RPMI8226 (cell line): ENCODE results near the gene NUP214.
"Not testable (repeated sequence)": the region's sequence is repeated elsewhere in the genome, so short reads cannot be mapped to it uniquely, and the experiment has no call there.

ENCODE experiments used
- DNase-seq: peaks from one replicate; pipeline ENCODE4 v3.0.0-alpha.2; 2015

The NUP214 gene

DNA sequence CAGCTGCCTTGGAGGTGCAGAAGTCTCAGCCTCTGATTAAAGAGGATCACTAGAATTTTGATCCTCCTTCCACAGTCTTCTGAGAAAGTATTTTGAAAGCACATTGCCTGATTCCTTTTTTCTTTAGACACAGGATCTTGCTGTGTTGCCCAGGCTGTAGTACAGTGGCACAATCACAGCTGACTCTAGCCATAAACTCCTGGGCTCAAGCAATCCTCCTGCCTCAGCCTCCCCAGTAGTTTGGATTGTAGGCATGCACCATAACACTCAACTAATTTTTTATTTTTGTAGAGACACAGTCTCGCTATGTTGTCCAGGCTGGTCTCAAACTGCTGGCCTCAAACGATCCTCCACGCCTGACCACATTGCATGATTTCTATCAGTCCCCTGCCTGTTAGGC is 76.5 kb downstream of the NUP214 start:
- DNase-seq = no peak

GRCh38 chr9:131203431-131204218 is 78.2 kb downstream of the NUP214 start:
- DNase-seq = no peak

DNA sequence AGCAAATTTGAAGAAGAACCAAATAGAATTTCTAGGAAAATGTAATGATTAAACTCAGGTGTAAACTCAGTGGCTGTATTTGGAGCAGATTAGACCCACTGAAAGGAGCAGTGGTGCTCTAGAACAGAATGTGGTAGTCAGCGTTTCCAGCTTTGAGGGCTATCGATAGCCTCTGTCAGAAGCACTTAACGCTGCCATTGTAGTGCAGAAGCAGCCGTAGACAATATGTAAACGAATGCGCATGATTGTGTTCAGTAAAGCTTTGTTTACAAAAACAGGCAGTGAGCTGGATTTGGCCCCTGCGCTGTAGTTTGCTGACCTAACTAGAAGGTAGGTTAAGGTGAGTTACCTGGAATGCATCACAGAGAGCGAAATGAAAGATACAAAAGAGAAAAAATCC is 78.9 kb downstream of the NUP214 start:
- no peak for DNase-seq

DNA sequence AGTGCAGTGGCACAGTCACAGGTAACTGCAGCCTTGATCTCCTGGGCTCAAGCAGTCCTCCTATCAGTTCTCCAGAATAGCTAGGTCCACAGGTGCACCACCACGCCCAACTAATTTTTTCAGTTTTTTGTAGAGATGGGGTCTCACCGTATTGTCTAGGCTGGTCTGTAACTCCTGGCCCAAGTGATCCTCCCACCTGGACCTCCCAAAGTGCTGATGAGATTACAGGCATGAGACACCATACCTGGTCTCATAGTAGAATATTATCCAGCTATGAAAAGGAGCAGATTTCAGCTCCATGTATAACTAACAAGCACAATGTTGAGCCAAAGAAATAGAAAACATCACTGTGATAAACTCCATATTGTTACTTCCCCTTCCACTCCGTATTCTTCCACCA is 81.1 kb downstream of the NUP214 start:
- no peak for DNase-seq

- DNase-seq = not testable (repeated sequence)
Measured at GRCh38 chr9:131211920-131212319, 86.5 kb downstream of the NUP214 start.

DNA sequence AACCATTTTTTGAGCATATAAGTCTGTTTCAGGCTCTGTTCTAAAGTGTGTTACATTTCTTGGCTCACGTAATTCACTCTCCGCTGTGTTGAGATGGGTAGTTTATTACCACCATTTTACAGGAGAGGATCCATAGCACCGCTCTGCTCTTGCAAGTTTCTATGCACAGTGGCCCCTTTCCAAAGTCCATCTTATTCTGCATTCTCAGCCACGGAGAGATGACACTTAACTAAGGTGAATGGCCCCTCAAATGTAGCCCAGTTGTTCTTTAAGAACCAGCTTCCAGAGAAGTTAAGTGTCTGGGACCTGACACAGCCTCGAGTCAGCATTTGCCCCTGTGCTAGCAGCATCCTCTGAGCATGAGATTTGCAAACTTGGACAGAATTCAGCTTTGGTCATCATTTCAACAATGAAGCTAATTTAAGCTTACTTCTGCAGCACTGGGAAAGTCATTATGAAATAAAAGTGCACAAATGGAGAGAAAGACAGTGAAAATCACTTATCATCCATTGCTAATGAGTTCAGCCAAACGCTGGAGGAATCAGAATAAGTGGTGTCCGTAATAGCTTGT is 89.0 kb downstream of the NUP214 start:
- DNase-seq = no peak

DNA sequence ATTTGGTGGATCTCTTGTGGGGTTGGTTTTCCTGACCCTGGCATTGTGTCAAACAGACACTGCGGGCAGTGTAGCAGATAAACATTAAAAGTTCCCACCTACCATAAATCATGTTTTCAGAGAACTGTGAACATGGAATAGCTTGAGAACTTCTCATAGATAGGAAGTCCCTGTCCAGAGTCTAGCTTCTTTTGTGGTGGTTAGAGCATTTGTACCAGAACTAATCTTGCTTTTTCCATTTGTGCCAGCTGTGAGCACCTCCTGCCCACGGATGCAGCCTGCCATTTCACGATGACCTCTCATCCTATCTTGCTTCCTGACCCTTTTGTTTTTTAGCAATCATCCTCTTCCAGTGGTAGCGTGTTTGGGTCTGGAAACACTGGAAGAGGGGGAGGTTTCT is 89.5 kb downstream of the NUP214 start:
- no peak for DNase-seq

DNA sequence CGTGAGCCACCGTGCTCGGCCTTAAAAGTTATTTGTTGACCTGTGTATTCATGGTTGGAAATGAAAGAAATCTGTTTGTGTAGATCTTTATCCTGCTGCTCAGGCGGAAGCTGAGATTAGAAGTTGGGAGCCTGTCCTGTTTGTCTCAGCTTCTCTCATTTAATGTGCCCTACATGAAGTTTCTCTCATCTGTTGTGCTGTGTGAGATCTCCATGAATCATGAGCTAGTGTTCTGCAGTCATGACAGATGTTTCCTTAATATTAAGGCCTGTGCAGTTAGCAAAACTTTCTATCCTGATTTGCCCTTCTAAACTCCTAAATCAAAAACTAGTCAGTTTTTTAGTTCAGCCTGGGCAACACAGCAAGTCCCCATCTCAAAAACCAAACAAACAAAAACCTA is 91.4 kb downstream of the NUP214 start:
- no peak for DNase-seq

DNA sequence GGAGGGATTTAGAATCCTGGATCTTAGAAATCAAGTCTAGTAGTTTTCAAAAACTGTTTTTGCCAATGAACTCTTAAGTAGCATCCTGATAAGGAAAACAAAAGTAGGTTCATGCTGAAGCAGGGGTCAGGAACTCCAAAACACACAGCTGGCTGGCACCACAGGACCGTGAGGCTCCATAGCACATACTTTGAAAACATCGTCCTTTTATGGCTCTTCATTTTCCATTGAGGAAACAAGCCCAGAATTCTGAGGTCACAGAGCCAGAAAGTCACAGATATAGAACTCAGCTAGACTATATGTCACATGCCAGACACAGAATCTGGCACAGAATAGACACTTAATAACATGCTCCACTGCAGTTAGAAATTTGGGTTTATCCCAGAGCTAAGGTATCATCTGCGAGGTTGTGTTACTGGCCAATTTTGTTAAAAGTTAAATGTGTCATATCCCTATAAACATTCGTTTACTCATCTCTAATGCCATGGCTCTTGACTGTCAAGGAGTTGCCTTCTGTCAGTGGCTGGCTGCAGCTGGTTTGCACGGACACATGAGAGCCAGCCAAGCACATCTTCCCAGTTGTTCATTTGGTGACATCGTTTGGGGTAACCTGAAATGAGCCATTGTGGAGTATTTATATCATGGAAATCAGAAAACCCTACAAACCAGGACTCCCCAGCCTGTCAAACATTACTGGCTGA is 92.1 kb downstream of the NUP214 start:
- DNase-seq = no peak

- DNase-seq = no peak
Measured at GRCh38 chr9:131218370-131218769, 93.0 kb downstream of the NUP214 start.

- no peak for DNase-seq
Measured at GRCh38 chr9:131220485-131220884, 95.1 kb downstream of the NUP214 start.

GRCh38 chr9:131222460-131222859 is 97.1 kb downstream of the NUP214 start:
- no peak for DNase-seq

GRCh38 chr9:131226226-131226625 is 100.8 kb downstream of the NUP214 start:
- no peak for DNase-seq

- no peak for DNase-seq
Measured at GRCh38 chr9:131227112-131227958, 101.9 kb downstream of the NUP214 start.

GRCh38 chr9:131227959-131228460 is 102.6 kb downstream of the NUP214 start:
- DNase-seq = no peak

- DNase-seq = no peak
Measured at GRCh38 chr9:131228988-131229387, 103.6 kb downstream of the NUP214 start.

DNA sequence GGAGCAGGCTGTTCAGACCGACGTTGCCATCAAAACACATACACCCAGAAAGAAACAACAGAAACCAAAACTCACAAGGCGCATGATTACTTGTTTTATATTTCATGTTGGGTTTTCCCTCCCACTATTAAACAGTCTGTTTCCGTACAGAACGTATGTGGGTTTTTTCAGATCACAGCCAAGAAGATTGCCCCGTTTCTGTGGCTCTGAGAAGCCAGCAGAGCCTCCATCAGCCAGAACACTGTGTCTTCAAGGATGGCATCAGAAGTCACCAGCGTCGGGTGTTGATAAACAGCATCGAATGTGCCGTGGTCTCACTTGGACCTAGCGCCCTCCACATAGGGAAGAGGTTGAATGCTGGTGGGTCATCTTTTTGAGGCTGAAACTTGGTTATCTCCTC is 108.2 kb downstream of the NUP214 start:
- no peak for DNase-seq

- DNase-seq = no peak
Measured at GRCh38 chr9:131233995-131234394, 108.6 kb downstream of the NUP214 start.

- DNase-seq = no peak
Measured at GRCh38 chr9:131234799-131235479, 109.6 kb downstream of the NUP214 start.

DNA sequence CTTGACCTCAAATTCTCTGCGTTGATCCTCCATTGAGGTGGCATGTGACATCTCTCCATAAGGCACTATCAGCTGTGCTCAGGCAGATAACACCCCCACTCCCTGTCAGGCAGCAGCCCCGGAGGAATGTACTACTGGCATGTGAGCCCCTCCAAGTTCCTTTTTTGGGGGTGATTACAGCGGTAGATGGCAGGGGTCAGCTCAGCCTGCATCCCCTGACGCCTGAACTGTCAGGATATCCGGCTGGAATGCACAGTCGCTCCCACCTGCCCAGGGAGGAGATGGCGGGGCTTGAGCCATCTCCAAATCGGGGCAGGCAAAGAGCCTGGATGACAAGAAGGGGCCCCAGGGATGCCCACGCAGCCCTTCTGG is 110.1 kb downstream of the NUP214 start:
- no peak for DNase-seq

DNA sequence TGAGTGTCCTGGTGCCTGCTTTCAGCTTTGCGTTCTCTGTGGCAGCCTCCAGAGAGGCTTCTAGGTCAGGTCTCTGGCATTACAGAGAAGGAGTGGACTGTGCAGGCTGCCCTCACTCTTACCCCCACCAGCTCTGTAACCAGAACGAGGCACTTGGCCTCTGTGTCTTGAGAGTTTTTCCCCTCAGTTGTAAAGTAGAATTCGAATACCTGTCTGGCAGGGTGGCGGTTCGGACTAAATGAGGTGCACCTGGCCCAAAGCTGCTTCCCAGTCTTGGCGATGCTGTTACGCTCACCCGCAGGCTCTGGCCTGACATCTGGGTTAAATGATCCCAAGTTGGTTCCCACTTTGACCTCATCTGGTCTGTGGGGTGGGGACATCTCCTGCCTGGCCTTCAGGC is 110.8 kb downstream of the NUP214 start:
- no peak for DNase-seq

DNA sequence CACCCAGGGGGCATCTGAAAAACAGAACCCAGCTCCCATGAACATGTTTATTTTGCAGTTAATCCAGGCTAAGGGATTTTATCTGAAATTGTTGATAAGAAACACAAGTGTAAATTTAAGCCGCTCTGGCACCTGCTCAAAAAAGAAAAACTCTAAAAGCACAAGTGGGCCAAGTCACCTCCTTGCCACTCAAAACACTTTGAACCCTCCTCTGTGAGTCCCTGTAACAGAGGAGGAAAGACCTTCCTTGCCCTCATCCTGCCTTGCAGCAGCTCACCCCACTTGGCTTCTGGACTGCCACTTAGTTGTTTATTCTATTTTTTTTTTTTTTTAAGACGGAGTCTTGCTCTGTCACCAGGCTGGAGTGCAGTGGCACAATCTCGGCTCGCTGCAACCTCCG is 111.4 kb downstream of the NUP214 start:
- DNase-seq = no peak

GRCh38 chr9:131237291-131237690 is 111.9 kb downstream of the NUP214 start:
- no peak for DNase-seq
